HG03097 (cell line): ENCODE results near the gene TP53TG5.

Experiments
- ATAC-seq: cut with Tn5 transposase; IDR thresholded peaks from one replicate; pipeline ENCODE4 v1.9.1; 2021; ENCODE audit not compliant: unreplicated experiment, low FRiP score

TP53TG5 gene

DNA sequence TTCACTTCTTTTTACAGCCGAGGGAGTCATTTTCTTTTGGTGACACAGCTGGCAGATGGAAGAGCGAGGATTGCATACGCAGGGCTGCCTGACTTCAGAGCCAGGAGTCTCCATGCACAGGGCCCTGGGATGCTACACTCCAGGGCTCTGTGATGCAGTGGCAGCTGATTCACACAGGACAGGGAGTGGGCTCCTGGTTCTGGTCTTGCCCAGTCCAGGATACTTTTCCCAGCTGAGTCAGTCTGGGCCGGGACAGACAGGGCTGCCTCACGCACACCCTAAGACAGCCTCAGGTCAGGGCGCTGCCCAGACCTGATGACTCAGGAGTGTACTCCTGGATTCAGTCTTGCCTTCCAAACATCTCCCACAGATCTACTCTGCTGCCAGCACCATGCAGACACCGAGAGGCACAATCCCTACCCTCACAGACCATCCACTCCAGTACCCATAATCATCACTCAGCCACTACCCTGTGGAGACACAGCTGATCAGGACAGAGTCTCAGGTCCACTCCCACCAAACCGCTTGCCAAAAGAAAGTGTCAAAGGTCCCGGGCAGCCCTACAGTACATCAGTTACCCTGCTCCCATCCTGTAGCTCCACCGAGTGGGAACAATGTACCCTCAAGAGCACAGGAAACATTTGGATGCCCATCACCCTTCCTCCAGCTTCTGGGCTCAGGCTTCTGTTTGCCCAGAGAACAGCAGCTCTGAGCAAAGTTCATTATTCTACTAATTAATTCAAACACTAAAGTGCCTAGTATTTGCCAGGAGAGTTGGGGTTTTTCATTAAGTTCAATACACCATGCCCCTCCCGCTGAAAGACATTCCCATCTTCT lies 41.4 kb downstream of the TP53TG5 start:
- no peak for ATAC-seq

DNA sequence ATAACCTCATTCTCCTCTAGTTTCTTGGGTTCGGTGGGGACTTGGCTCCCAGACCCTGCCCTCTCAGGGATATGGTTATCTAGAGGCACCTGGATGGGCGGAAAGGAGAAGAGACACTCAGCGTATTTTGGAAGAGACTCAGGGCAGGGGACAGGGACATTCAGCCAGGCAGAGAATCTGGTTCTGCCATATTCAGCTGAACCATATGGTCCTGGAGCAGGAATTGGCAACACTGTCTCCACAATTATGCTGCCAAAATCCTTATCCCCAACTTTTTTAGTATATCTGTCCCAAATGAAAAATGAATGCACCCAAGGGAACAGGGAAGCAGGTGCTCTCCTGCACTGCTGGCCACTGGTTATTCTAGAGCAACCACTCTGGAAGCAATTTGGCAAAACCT lies 47.6 kb downstream of the TP53TG5 start:
- ATAC-seq = no peak

DNA sequence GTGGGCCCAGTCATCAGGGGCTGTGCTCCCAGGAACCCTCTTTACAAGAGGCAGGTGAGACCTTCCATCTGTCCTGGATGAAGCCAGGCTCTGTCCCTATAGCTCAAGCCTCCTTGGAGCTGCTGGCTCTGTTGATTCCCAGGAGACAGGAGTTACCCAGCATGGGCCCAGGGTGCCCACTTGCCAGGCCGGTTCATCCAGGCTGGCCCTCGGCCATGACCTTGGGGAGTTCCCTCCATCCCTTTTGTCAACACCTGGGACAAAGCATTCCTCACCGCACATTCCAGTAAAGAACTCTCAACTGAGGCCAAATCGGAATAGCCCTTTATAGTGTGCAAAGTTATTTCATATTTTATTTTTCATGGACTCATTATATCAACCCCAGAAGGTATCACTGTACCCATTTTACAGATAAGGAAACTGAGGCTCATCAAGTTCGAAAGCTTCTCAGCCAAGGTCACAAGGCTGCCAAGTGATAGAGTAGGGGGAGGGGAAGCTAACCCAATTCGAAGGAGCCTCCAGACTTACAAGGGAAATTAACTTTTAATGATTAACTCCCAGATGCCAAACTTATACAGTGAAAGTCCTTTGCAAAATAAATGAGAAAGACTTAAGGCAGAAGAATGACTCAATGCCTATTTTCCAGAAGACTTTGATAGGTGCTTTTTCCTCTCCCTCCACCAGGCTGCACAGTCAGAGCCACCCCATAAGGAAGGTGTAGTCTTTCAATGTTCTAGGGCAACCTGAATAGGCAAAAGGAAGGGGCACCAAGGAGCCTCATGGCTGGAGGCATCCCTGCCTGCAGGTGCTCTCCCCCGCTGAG lies 48.4 kb downstream of the TP53TG5 start:
- no peak for ATAC-seq

DNA sequence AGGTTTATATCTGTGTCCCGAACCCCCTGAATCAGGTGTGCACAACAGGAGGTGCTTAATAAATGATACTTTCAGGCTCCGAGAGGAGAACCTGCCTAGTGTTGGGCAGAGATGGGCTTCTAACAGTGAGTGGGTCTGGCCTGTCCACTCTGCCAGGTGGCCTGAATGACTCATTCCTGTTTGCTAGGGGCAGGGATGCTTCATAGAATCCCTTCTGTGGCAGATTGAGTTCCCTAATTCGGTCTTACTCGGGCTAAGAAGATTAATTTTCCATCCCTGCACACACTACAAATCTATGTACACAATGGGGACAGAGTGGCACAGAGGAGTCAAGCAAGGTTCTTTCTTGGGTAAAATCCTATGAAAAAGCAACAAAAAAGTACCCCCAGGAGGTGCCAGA lies 49.7 kb downstream of the TP53TG5 start:
- no peak for ATAC-seq

GRCh38 chr20:45325371-45325770 lies 52.8 kb downstream of the TP53TG5 start:
- no peak for ATAC-seq

DNA sequence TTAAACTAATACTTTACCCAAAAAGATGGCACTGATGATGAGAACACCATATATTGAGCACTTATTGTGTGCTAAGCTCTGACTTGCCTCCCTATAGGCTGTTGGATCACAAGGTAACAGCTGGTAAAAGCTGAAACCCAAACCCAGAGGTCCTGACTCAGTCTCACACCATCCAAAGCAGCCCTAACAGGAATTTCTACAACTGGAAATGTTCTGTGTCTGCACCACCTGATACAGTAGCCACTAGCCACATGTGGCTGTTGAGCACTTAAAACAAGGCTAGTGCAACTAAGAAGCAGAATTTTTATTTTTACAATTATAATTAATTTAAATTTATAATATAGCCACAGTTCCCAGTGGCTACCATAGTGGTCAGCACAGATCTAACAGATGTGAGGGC lies 54.4 kb downstream of the TP53TG5 start:
- ATAC-seq = no peak

DNA sequence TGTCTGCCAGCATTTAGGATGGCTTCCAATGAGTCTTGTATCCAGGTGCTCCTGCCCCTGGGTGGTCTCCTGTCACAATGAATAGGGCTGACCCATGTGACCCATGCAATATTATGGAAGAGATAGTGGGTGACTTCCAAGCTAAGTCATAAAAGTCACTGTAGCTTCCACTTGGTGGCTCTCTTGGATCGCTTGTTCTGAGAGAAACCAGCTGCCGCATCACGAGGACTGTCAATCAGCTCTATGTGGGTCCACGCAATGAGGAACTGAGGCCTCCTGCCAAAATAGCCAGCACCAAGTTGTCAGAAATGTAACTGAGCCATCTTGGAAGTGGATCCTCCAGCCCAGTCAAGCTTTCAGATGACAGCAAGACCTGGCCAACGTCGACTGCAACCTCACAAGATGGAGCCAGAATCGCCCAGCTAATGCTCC lies 55.2 kb downstream of the TP53TG5 start:
- ATAC-seq = no peak
